ENCODE data around the gene CCDC33.

- no peak for TF ChIP-seq POLR2A (IDR thresholded peaks at IDR 0.05)
- TF ChIP-seq, protein P1, sequence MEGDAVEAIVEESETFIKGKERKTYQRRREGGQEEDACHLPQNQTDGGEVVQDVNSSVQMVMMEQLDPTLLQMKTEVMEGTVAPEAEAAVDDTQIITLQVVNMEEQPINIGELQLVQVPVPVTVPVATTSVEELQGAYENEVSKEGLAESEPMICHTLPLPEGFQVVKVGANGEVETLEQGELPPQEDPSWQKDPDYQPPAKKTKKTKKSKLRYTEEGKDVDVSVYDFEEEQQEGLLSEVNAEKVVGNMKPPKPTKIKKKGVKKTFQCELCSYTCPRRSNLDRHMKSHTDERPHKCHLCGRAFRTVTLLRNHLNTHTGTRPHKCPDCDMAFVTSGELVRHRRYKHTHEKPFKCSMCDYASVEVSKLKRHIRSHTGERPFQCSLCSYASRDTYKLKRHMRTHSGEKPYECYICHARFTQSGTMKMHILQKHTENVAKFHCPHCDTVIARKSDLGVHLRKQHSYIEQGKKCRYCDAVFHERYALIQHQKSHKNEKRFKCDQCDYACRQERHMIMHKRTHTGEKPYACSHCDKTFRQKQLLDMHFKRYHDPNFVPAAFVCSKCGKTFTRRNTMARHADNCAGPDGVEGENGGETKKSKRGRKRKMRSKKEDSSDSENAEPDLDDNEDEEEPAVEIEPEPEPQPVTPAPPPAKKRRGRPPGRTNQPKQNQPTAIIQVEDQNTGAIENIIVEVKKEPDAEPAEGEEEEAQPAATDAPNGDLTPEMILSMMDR (IDR thresholded peaks at IDR 0.05): no peak
Measured at GRCh38 chr15:74234598-74234875, 1.6 kb upstream of the CCDC33 start.
